Activated CD8-positive, alpha-beta T cell treated with anti-CD3 and anti-CD28 coated beads for 36 hours (primary cell): ENCODE data around the gene HSD17B12. TPM values are rescaled to one million over a fixed set of nuclear protein-coding genes. Genes with fewer than 3 reads are reported as not detected.

Experiments used
- ATAC-seq: fragments of 200-7000 bp; cut with Tn5 transposase; one replicate; pipeline ENCODE4 v1.10.0; 2021; ENCODE audit warnings: mild to moderate bottlenecking, moderate library complexity
- CTCF ChIA-PET: fragments of 350-600 bp; sonication (Branson Sonifier 250); formaldehyde crosslinking; loops from one replicate; lab custom pipeline; 2021; ENCODE audit warnings: antibody characterized with exemption; lab: Charles Lee
- POLR2A ChIA-PET: fragments of 350-600 bp; sonication (Branson Sonifier 250); formaldehyde crosslinking; loops from one replicate; lab custom pipeline; 2021; ENCODE audit warnings: antibody characterized with exemption; lab: Charles Lee
- DNase-seq: peaks from one replicate; pipeline ENCODE4 v3.0.0-alpha.2; 2020
- H3K27ac Mint-ChIP-seq: one replicate; pipeline ENCODE4 v1.8.0; 2021; ENCODE audit warnings: mild to moderate bottlenecking, mixed read lengths
- H3K27me3 Mint-ChIP-seq: one replicate; pipeline ENCODE4 v1.8.0; 2021; ENCODE audit warnings: mixed read lengths
- H3K36me3 Mint-ChIP-seq: one replicate; pipeline ENCODE4 v1.8.0; 2021; ENCODE audit warnings: low read depth, mixed read lengths
- H3K4me1 Mint-ChIP-seq: one replicate; pipeline ENCODE4 v1.8.0; 2021; ENCODE audit warnings: low read depth, mixed read lengths
- H3K4me3 Mint-ChIP-seq: one replicate; pipeline ENCODE4 v1.8.0; 2021; ENCODE audit warnings: mild to moderate bottlenecking, moderate library complexity, mixed read lengths
- H3K9me3 Mint-ChIP-seq: one replicate; pipeline ENCODE4 v1.8.0; 2021; ENCODE audit warnings: mixed read lengths
- CTCF ChIP-seq: fragments of 200-600 bp; IDR thresholded peaks from one replicate; pipeline ENCODE4 v1.8.0; 2022; ENCODE audit warnings: antibody characterized with exemption, mild to moderate bottlenecking
- intact Hi-C: fragments of 100-400 bp; cut with micrococcal nuclease; formaldehyde crosslinking; loops from one replicate; pipeline ENCODE4 v1.10.0; 2022
- total RNA-seq, 2 experiments: library from RNA; stranded (reverse); gene quantifications; one replicate each; pipeline ENCODE4 v1.2.3, GENCODE V29; 2021

HSD17B12 gene
- total RNA-seq, 2 experiments from 2014 or later = 44.8 to 46.8 TPM

DNA sequence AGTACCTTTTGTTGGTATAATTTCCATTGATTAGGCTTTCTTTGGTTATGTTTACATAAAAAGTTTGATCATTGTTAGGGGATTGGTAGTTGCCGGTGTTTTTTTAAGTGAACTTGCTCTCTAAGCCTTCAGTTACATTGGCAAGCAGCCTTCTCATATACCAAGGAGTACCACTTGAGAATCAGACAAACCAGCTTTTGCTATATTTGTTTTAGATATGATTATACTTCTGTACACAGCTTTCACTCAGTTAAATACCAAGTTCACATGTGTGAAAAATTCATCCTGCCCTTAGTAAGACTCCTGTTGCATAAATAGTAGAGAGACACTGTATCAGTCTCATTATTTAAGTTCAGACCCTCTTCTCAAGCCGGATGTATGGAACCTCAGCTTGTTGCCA is 222.5 kb downstream of the HSD17B12 start:
- H3K4me1 Mint-ChIP-seq = peaks cover 18% of the 10 kb centered on the region
- no peak overlapping the region for H3K27ac Mint-ChIP-seq
- H3K4me3 Mint-ChIP-seq = no peak overlapping the region
- POLR2A ChIA-PET = no interaction called here
- H3K36me3 Mint-ChIP-seq = peaks cover 46% of the 10 kb centered on the region
- no peaks in the 10 kb centered on the region for H3K27me3 Mint-ChIP-seq
- no peaks in the 10 kb centered on the region for H3K9me3 Mint-ChIP-seq
- ATAC-seq = no peak
- DNase-seq = no peak
- CTCF ChIA-PET = interaction anchor here (4.0 kb wide), 1 partner anchor 14 kb away, joined by 27 read pairs; no protein-coding TSS in a partner anchor
- TF ChIP-seq CTCF = no peak
- intact Hi-C loops = no loop called here

- ChIA-PET POLR2A (no interaction called here), CTCF (interaction anchor here (4.0 kb wide), 1 partner anchor 15 kb away, joined by 27 read pairs; no protein-coding TSS in a partner anchor)
- H3K4me3 Mint-ChIP-seq = no peak overlapping the region
- no peak overlapping the region for H3K27ac Mint-ChIP-seq
- no peak for TF ChIP-seq CTCF
- peaks cover 18% of the 10 kb centered on the region for H3K4me1 Mint-ChIP-seq
- ATAC-seq = no peak
- H3K9me3 Mint-ChIP-seq = no peaks in the 10 kb centered on the region
- intact Hi-C loops = no loop called here
- no peak for DNase-seq
- H3K27me3 Mint-ChIP-seq = no peaks in the 10 kb centered on the region
- peaks cover 40% of the 10 kb centered on the region for H3K36me3 Mint-ChIP-seq
Observed at GRCh38 chr11:43903969-43904368, 223.4 kb downstream of the HSD17B12 start.

GRCh38 chr11:43904742-43905535 is 224.4 kb downstream of the HSD17B12 start:
- POLR2A ChIA-PET = no interaction called here
- Mint-ChIP-seq H3K4me3 (no peak overlapping the region), H3K27me3 (no peaks in the 10 kb centered on the region), H3K4me1 (peaks cover 18% of the 10 kb centered on the region), H3K9me3 (no peaks in the 10 kb centered on the region), H3K36me3 (peaks cover 37% of the 10 kb centered on the region), H3K27ac (no peak overlapping the region)
- no peak for ATAC-seq
- no peak for TF ChIP-seq CTCF
- intact Hi-C loops = no loop called here
- no peak for DNase-seq
- CTCF ChIA-PET = interaction anchor here (4.0 kb wide), 1 partner anchor 16 kb away, joined by 27 read pairs; no protein-coding TSS in a partner anchor

GRCh38 chr11:43905813-43906241 is 225.3 kb downstream of the HSD17B12 start:
- ChIA-PET CTCF (interaction anchor here (4.0 kb wide), 1 partner anchor 17 kb away, joined by 27 read pairs; no protein-coding TSS in a partner anchor), POLR2A (no interaction called here)
- Mint-ChIP-seq H3K27ac (no peak overlapping the region), H3K27me3 (no peaks in the 10 kb centered on the region), H3K4me3 (no peak overlapping the region), H3K36me3 (peaks cover 43% of the 10 kb centered on the region), H3K4me1 (peaks cover 18% of the 10 kb centered on the region), H3K9me3 (no peaks in the 10 kb centered on the region)
- ATAC-seq (no peak), DNase-seq (no peak)
- intact Hi-C loops = no loop called here
- TF ChIP-seq CTCF = no peak

Other genes with a start within 250 kb of the HSD17B12 start
- gene ALKBH3, start 200.1 kb downstream of the HSD17B12 start, total RNA-seq = 10 to 100 TPM; 40.1 to 48.4 TPM